Neural cell (in vitro differentiated cells): ENCODE measurements around the gene ATP1A2.

Experiments used
- CTCF ChIP-seq: fragments of 450-650 bp; IDR thresholded peaks from 2 replicates; pipeline ENCODE4 v1.5.1; 2014; ENCODE audit warnings: antibody characterized with exemption, mild to moderate bottlenecking, moderate library complexity; ENCODE audit not compliant: poor library complexity, severe bottlenecking
- EP300 ChIP-seq: fragments of 450-650 bp; conservative IDR thresholded peaks from 2 replicates; pipeline ENCODE4 v1.6.1; 2014; ENCODE audit warnings: antibody characterized with exemption, mild to moderate bottlenecking, moderate library complexity; ENCODE audit not compliant: poor library complexity, severe bottlenecking
- EZH2 ChIP-seq: fragments of 200-600, 300-800 bp; shearing (Covaris generic), sonication (generic); IDR thresholded peaks from 2 replicates; pipeline ENCODE4 v1.6.1; 2014; ENCODE audit warnings: antibody characterized with exemption, low read length, borderline replicate concordance, mild to moderate bottlenecking; ENCODE audit not compliant: insufficient read depth, poor library complexity, severe bottlenecking
- MXI1 ChIP-seq: fragments of 450-650 bp; conservative IDR thresholded peaks from 2 replicates; pipeline ENCODE4 v1.6.1; 2014; ENCODE audit warnings: antibody characterized with exemption, mild to moderate bottlenecking; ENCODE audit not compliant: poor library complexity, severe bottlenecking
- POLR2AphosphoS5 ChIP-seq: IDR thresholded peaks from 2 replicates; pipeline ENCODE4 v1.6.1; 2012
- RAD21 ChIP-seq: fragments of 450-650 bp; conservative IDR thresholded peaks from 2 replicates; pipeline ENCODE4 v1.6.1; 2014; ENCODE audit warnings: antibody characterized with exemption, mild to moderate bottlenecking, moderate library complexity
- REST ChIP-seq: IDR thresholded peaks from 2 replicates; pipeline ENCODE4 v1.6.1; 2012; ENCODE audit warnings: borderline replicate concordance
- SMC3 ChIP-seq: fragments of 450-650 bp; conservative IDR thresholded peaks from 2 replicates; pipeline ENCODE4 v1.6.1; 2014; ENCODE audit warnings: antibody characterized with exemption, mild to moderate bottlenecking, moderate library complexity; ENCODE audit not compliant: poor library complexity
- TAF1 ChIP-seq: IDR thresholded peaks from 2 replicates; pipeline ENCODE4 v1.6.1; 2012; ENCODE audit warnings: low read depth

- TF ChIP-seq CTCF (no peak), EZH2 (no peak), EP300 (no peak), MXI1 (no peak), REST (no peak), RAD21 (no peak), TAF1 (no peak), POLR2AphosphoS5 (no peak), SMC3 (no peak)
These were observed 33.7 kb downstream of the ATP1A2 start for GRCh38 chr1:160149233-160149632.
